HepG2 (cell line): Measurements from ENCODE around the gene PYGO2. TPM values are rescaled to one million over a fixed set of nuclear protein-coding genes. Genes with fewer than 3 reads are reported as not detected.

Experiments
- CREM ChIP-seq, 2 experiments: sonication (generic) in 1 of 2; formaldehyde crosslinking in 1 of 2; IDR thresholded peaks; 2 replicates each; pipeline versions ENCODE4 v1.4.0 to v1.6.1; 2016 to 2020; ENCODE audit warnings: antibody characterized with exemption in 1 of 2, mild to moderate bottlenecking in 1 of 2, missing genetic modification reagents in 1 of 2
- E2F1 ChIP-seq: sonication (generic); formaldehyde crosslinking; IDR thresholded peaks from 2 replicates; pipeline ENCODE4 v1.5.0; 2020; ENCODE audit warnings: missing genetic modification reagents
- HDAC6 ChIP-seq: fragments of 200-600 bp; sonication (generic); IDR thresholded peaks from 2 replicates; pipeline ENCODE4 v1.7.0; 2017; ENCODE audit warnings: mild to moderate bottlenecking, antibody characterized with exemption, low read length, low read depth
- HMGA1 ChIP-seq: sonication (generic); formaldehyde crosslinking; conservative IDR thresholded peaks from 2 replicates; pipeline ENCODE4 v1.4.0; 2020; ENCODE audit warnings: missing genetic modification reagents
- ONECUT2 ChIP-seq: sonication (generic); formaldehyde crosslinking; IDR thresholded peaks from 2 replicates; pipeline ENCODE4 v1.4.0; 2020; ENCODE audit warnings: missing genetic modification reagents
- PCBP1 ChIP-seq: fragments of 200-400 bp; formaldehyde crosslinking; IDR thresholded peaks from 2 replicates; pipeline ENCODE4 v1.6.1; 2017; ENCODE audit warnings: mild to moderate bottlenecking, low read depth, low read length, borderline replicate concordance
- SKI ChIP-seq: fragments of 450-650 bp; IDR thresholded peaks from one replicate; pipeline ENCODE4 v1.6.1; 2018; ENCODE audit warnings: mild to moderate bottlenecking; ENCODE audit not compliant: partially characterized antibody
- ZBTB14 ChIP-seq: sonication (generic); formaldehyde crosslinking; IDR thresholded peaks from 2 replicates; pipeline ENCODE4 v1.4.0; 2020; ENCODE audit warnings: missing genetic modification reagents
- ZBTB20 ChIP-seq: sonication (generic); formaldehyde crosslinking; IDR thresholded peaks from 2 replicates; pipeline ENCODE4 v1.8.1; 2023; ENCODE audit warnings: missing genetic modification reagents, low read depth, mild to moderate bottlenecking, borderline replicate concordance
- ZBTB7A ChIP-seq: sonication (generic); formaldehyde crosslinking; IDR thresholded peaks from 2 replicates; pipeline ENCODE4 v1.8.0; 2022; ENCODE audit warnings: mild to moderate bottlenecking, missing genetic modification reagents
- ZKSCAN1 ChIP-seq: fragments of 150-350 bp; IDR thresholded peaks from 2 replicates; pipeline ENCODE4 v1.6.1; 2014; ENCODE audit warnings: low read length
- ZNF143 ChIP-seq: sonication (generic); formaldehyde crosslinking; IDR thresholded peaks from 2 replicates; pipeline ENCODE4 v1.4.0; 2020; ENCODE audit warnings: missing genetic modification reagents
- ZNF329 ChIP-seq: sonication (generic); formaldehyde crosslinking; IDR thresholded peaks from 2 replicates; pipeline ENCODE4 v1.9.0; 2021; ENCODE audit warnings: low read depth, mild to moderate bottlenecking, missing genetic modification reagents
- ZNF605 ChIP-seq: sonication (generic); formaldehyde crosslinking; IDR thresholded peaks from 2 replicates; pipeline ENCODE4 v1.8.0; 2022; ENCODE audit warnings: mild to moderate bottlenecking, missing genetic modification reagents
- ZNF629 ChIP-seq: sonication (generic); formaldehyde crosslinking; conservative IDR thresholded peaks from 2 replicates; pipeline ENCODE4 v1.5.0; 2020; ENCODE audit warnings: missing genetic modification reagents
- ZNF790 ChIP-seq: sonication (generic); formaldehyde crosslinking; IDR thresholded peaks from 2 replicates; pipeline ENCODE4 v1.8.0; 2022; ENCODE audit warnings: missing genetic modification reagents, mild to moderate bottlenecking, borderline replicate concordance
- polyA plus RNA-seq, 8 experiments: library from polyadenylated mRNA; depleted of rRNA in 3 of 8; stranded (reverse) in 7 of 8; unstranded in 1 of 8; fragments of >200 nt; fragmentation: Illumina TruSeq in 4 of 8; extraction: Trizol in 4 of 8; gene quantifications; 2 replicates each; pipeline versions ENCODE4 v1.2.1 to v1.2.3, GENCODE V29; 2011 to 2016; ENCODE audit warnings: low read depth in 4 of 8, missing spikeins in 1 of 8, mixed read lengths in 1 of 8; ENCODE audit not compliant: insufficient read depth in 1 of 8
- total RNA-seq, 5 experiments: library from RNA; depleted of rRNA; stranded (reverse); fragments of >200 nt; fragmentation: Illumina TruSeq; extraction: Trizol; gene quantifications; 2 replicates each; pipeline ENCODE4 v1.2.3, GENCODE V29; 2016; ENCODE audit warnings: low read depth in 1 of 5
- TF ChIP-seq, protein P1 (sequence below): sonication (generic); formaldehyde crosslinking; IDR thresholded peaks from 2 replicates; pipeline ENCODE4 v1.4.0; 2020; ENCODE audit warnings: mild to moderate bottlenecking, missing genetic modification reagents
- TF ChIP-seq, protein P2 (sequence below): sonication (generic); formaldehyde crosslinking; IDR thresholded peaks from 2 replicates; pipeline ENCODE4 v1.4.0; 2020; ENCODE audit warnings: mild to moderate bottlenecking, low read depth, missing genetic modification reagents

Gene PYGO2
- total and polyA plus RNA-seq, 2 of the 13 experiments (the other 11 are each of a cell fraction or from before 2014, with no cell fraction given), result 20.3 to 21.8 TPM

GRCh38 chr1:155007251-155007828 is 45.8 kb upstream of the PYGO2 start (continued):
- TF ChIP-seq, protein P1, sequence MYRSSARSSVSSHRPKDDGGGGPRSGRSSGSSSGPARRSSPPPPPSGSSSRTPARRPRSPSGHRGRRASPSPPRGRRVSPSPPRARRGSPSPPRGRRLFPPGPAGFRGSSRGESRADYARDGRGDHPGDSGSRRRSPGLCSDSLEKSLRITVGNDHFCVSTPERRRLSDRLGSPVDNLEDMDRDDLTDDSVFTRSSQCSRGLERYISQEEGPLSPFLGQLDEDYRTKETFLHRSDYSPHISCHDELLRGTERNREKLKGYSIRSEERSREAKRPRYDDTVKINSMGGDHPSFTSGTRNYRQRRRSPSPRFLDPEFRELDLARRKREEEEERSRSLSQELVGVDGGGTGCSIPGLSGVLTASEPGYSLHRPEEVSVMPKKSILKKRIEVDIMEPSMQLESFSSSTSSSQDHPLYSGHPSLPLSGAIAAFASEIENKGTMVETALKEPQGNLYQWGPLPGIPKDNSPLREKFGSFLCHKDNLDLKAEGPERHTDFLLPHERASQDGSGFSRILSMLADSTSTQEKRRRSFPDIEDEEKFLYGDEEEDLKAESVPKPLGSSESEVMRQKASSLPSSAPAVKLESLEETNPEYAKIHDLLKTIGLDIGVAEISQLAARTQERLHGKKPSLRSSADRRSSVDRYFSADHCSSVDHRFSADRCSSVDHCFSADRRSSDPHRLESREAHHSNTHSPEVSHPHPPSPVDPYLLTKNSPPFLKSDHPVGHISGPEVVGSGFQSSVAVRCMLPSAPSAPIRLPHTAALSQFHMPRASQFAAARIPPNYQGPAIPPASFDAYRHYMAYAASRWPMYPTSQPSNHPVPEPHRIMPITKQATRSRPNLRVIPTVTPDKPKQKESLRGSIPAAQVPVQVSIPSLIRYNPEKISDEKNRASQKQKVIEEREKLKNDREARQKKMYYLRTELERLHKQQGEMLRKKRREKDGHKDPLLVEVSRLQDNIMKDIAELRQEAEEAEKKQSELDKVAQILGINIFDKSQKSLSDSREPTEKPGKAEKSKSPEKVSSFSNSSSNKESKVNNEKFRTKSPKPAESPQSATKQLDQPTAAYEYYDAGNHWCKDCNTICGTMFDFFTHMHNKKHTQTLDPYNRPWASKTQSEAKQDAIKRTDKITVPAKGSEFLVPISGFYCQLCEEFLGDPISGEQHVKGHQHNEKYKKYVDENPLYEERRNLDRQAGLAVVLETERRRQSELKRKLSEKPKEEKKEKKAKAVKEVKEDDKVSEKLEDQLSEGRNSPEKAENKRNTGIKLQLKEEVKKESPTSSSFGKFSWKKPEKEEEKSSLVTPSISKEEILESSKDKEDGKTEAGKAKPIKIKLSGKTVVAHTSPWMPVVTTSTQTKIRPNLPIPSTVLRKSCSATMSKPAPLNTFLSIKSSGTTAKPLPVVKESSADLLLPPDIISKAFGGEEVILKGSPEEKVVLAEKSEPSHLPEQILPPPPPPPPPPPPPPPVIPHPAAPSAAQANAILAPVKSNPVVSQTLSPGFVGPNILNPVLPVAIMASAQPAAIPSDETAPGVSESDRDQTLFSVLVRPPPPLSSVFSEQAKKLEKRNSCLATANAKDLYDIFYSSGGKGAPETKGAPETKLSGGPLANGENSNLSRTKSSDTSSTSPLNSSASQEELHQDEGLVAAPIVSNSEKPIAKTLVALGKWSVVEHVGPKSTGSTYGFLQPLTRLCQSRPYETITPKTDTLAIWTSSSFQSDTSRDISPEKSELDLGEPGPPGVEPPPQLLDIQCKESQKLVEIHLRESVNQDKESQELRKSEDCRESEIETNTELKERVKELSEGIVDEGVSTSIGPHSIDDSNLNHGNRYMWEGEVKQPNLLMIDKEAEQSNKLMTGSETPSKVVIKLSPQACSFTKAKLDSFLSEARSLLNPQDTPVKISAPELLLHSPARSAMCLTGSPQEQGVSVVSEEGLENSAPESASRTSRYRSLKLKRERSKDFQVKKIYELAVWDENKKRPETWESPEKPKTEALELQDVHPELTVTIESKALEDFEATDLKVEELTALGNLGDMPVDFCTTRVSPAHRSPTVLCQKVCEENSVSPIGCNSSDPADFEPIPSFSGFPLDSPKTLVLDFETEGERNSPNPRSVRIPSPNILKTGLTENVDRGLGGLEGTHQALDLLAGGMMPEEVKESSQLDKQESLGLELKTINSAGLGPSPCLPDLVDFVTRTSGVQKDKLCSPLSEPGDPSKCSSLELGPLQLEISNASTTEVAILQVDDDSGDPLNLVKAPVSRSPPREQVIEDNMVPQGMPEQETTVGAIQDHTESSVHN (CRISPR knock-in tag), result no peak
- no peak for TF ChIP-seq ZBTB7A (CRISPR knock-in tag)
- no peak for TF ChIP-seq SKI
- no peak for TF ChIP-seq CREM (IDR thresholded peaks at IDR 0.05)
- no peak for TF ChIP-seq CREM (CRISPR knock-in tag; IDR thresholded peaks at IDR 0.05)
- TF ChIP-seq ONECUT2, result no peak
- TF ChIP-seq ZKSCAN1, result no peak
- no peak for TF ChIP-seq HDAC6
- TF ChIP-seq, protein P2, sequence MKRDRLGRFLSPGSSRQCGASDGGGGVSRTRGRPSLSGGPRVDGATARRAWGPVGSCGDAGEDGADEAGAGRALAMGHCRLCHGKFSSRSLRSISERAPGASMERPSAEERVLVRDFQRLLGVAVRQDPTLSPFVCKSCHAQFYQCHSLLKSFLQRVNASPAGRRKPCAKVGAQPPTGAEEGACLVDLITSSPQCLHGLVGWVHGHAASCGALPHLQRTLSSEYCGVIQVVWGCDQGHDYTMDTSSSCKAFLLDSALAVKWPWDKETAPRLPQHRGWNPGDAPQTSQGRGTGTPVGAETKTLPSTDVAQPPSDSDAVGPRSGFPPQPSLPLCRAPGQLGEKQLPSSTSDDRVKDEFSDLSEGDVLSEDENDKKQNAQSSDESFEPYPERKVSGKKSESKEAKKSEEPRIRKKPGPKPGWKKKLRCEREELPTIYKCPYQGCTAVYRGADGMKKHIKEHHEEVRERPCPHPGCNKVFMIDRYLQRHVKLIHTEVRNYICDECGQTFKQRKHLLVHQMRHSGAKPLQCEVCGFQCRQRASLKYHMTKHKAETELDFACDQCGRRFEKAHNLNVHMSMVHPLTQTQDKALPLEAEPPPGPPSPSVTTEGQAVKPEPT (CRISPR knock-in tag), result peak; percentile 43; the same call in 1 of the 2 replicates
- no peak for TF ChIP-seq ZNF605 (CRISPR knock-in tag)
- TF ChIP-seq PCBP1, result no peak
- TF ChIP-seq ZNF329 (CRISPR knock-in tag), result no peak
- no peak for TF ChIP-seq ZBTB14
- no peak for TF ChIP-seq ZBTB20 (CRISPR knock-in tag)
- TF ChIP-seq ZNF790 (CRISPR knock-in tag), result no peak
- TF ChIP-seq ZNF143 (CRISPR knock-in tag), result no peak
- TF ChIP-seq E2F1, result no peak
- TF ChIP-seq HMGA1, result no peak
- TF ChIP-seq ZNF629, result no peak
